T-helper 1 cell treated with Interleukin-12 subunit alpha and Interleukin-12 subunit beta and Interleukin-4 antibody, amounts not matched to agents 30 ng/mL and 1 ng/mL, for 36 hours (primary cell): ENCODE results near the gene FRMPD2. TPM values are rescaled to one million over a fixed set of nuclear protein-coding genes. Genes with fewer than 3 reads are reported as not detected.
"Not testable (repeated sequence)": the region's sequence is repeated elsewhere in the genome, so short reads cannot be mapped to it uniquely, and the experiment has no call there.

Experiments
- intact Hi-C: fragments of 100-400 bp; cut with micrococcal nuclease; formaldehyde crosslinking; loops from one replicate; pipeline ENCODE4 v1.15.1; 2024
- total RNA-seq: library from RNA; stranded (reverse); gene quantifications from 2 replicates; pipeline ENCODE4 v1.2.3, GENCODE V29; 2022

Gene FRMPD2
- total RNA-seq, 1 donor from 2014 or later, result not detected

- intact Hi-C loops, result not testable (repeated sequence)
Observed at GRCh38 chr10:48143721-48144642, 130.5 kb downstream of the FRMPD2 start.

- intact Hi-C loops, result not testable (repeated sequence)
Observed at GRCh38 chr10:48140949-48141348, 133.5 kb downstream of the FRMPD2 start.

- intact Hi-C loops, result not testable (repeated sequence)
Observed at GRCh38 chr10:48139953-48140850, 134.3 kb downstream of the FRMPD2 start.

- intact Hi-C loops, result not testable (repeated sequence)
Observed at GRCh38 chr10:48128954-48129353, 145.5 kb downstream of the FRMPD2 start.

- intact Hi-C loops, result not testable (repeated sequence)
Observed at GRCh38 chr10:48126251-48126650, 148.2 kb downstream of the FRMPD2 start.

GRCh38 chr10:48125631-48126030 lies 148.9 kb downstream of the FRMPD2 start:
- intact Hi-C loops, result not testable (repeated sequence)

- intact Hi-C loops, result not testable (repeated sequence)
Observed at GRCh38 chr10:48122618-48123017, 151.9 kb downstream of the FRMPD2 start.

GRCh38 chr10:48110277-48110676 lies 164.2 kb downstream of the FRMPD2 start:
- intact Hi-C loops, result not testable (repeated sequence)

Other genes with a start within 250 kb of the FRMPD2 start
- gene MAPK8, start 32.0 kb upstream of the FRMPD2 start, total RNA-seq, result 33.5 and 36.9 TPM in 2 replicates